A549 (cell line): ENCODE data around the gene XYLT1. TPM values are rescaled to one million over a fixed set of nuclear protein-coding genes. Genes with fewer than 3 reads are reported as not detected.

Source experiments
- ATAC-seq, 2 experiments: fragments of 200-7000 bp in 1 of 2; fragments of >200 bp in 1 of 2; cut with Nextera tagmentation in 1 of 2; cut with Tn5 transposase in 1 of 2; 3 replicates each; pipeline versions ENCODE4 v1.8.0 to v1.9.1; 2018 to 2020; ENCODE audit warnings: mild to moderate bottlenecking in 1 of 2, moderate library complexity in 1 of 2
- CTCF ChIA-PET: fragments of 300-600 bp; sonication (Branson Sonifier 250); formaldehyde crosslinking; extraction: SDS; loops from one replicate; lab custom pipeline; 2021; ENCODE audit warnings: antibody characterized with exemption, inconsistent platforms; lab: Yijun Ruan, JAX
- POLR2A ChIA-PET: fragments of 350-600 bp; formaldehyde crosslinking; extraction: SDS; loops from one replicate; lab custom pipeline; 2021; ENCODE audit warnings: antibody characterized with exemption, inconsistent platforms; lab: Yijun Ruan, JAX
- DNase-seq, 2 experiments: peaks; one replicate each; pipeline versions ENCODE4 v3.0.0 to v3.0.0-alpha.2; 2011 to 2016; ENCODE audit warnings: low read depth in 1 of 2, low spot score in 1 of 2
- FAIRE-seq: peaks from 2 replicates; lab custom pipeline; 2011; peaks lifted over from hg19 to GRCh38; lab: Jason Lieb, UNC
- H3K27ac ChIP-seq, 2 experiments: fragments of >200 bp; sonication (Bioruptor Twin); formaldehyde crosslinking; 3 replicates each; pipeline ENCODE4 v1.5.1; 2016 to 2017
- H3K4me1 ChIP-seq: fragments of >200 bp; sonication (Bioruptor Twin); formaldehyde crosslinking; 3 replicates; pipeline ENCODE4 v1.6.1; 2016
- H3K4me2 ChIP-seq: fragments of >200 bp; sonication (Bioruptor Twin); formaldehyde crosslinking; 3 replicates; pipeline ENCODE4 v1.6.1; 2016
- H3K4me3 ChIP-seq: fragments of >200 bp; sonication (Bioruptor Twin); formaldehyde crosslinking; 3 replicates; pipeline ENCODE4 v1.5.1; 2016
- H3K9me3 ChIP-seq: fragments of >200 bp; sonication (Bioruptor Twin); formaldehyde crosslinking; 3 replicates; pipeline ENCODE4 v1.6.1; 2016
- CBX2 ChIP-seq: fragments of 200-600 bp; sonication (generic); IDR thresholded peaks from 2 replicates; pipeline ENCODE4 v1.6.1; 2016; ENCODE audit warnings: low read depth, mild to moderate bottlenecking, borderline replicate concordance
- CHD2 ChIP-seq: fragments of 150-350 bp; IDR thresholded peaks from 2 replicates; pipeline ENCODE4 v1.6.1; 2014; ENCODE audit warnings: low read length; ENCODE audit not compliant: partially characterized antibody
- CTCF ChIP-seq: fragments of >200 bp; sonication (Bioruptor Twin); formaldehyde crosslinking; IDR thresholded peaks from 3 replicates; pipeline ENCODE4 v1.5.1; 2016
- EHMT2 ChIP-seq: fragments of 200-600 bp; sonication (generic); IDR thresholded peaks from 2 replicates; pipeline ENCODE4 v1.6.1; 2016; ENCODE audit warnings: antibody characterized with exemption, low read depth, mild to moderate bottlenecking, moderate library complexity
- HES2 ChIP-seq: fragments of >200 bp; sonication (Bioruptor Twin); formaldehyde crosslinking; IDR thresholded peaks from 2 replicates; pipeline ENCODE4 v1.6.1; 2016
- HOXA7 ChIP-seq: fragments of 250-450 bp; sonication (Bioruptor Pico); IDR thresholded peaks from 2 replicates; pipeline ENCODE4 v1.5.0; 2020; ENCODE audit warnings: mild to moderate bottlenecking, moderate library complexity
- HOXB13 ChIP-seq: fragments of 250-450 bp; sonication (Bioruptor Pico); IDR thresholded peaks from 2 replicates; pipeline ENCODE4 v1.5.0; 2020; ENCODE audit warnings: low read depth, mild to moderate bottlenecking, moderate library complexity
- HOXB5 ChIP-seq: fragments of 250-450 bp; sonication (Bioruptor Pico); IDR thresholded peaks from 2 replicates; pipeline ENCODE4 v1.5.0; 2020; ENCODE audit warnings: mild to moderate bottlenecking, moderate library complexity
- JUN ChIP-seq, 2 experiments: fragments of >200 bp; sonication (Bioruptor Twin); formaldehyde crosslinking; IDR thresholded peaks; 2 replicates in 1 of 2; 3 replicates in 1 of 2; pipeline ENCODE4 v1.6.1; 2016 to 2017
- KDM1A ChIP-seq: fragments of 200-600 bp; sonication (generic); IDR thresholded peaks from 2 replicates; pipeline ENCODE4 v1.6.1; 2016; ENCODE audit warnings: low read depth, mild to moderate bottlenecking
- KDM5A ChIP-seq: fragments of 200-600 bp; sonication (generic); IDR thresholded peaks from 2 replicates; pipeline ENCODE4 v1.6.1; 2016; ENCODE audit warnings: antibody characterized with exemption, mild to moderate bottlenecking
- NR3C1 ChIP-seq: fragments of >200 bp; sonication (Bioruptor Twin); formaldehyde crosslinking; IDR thresholded peaks from 3 replicates; pipeline ENCODE4 v1.6.1; 2017
- POLR2A ChIP-seq: IDR thresholded peaks from 2 replicates; pipeline ENCODE4 v1.6.1; 2012; ENCODE audit warnings: mild to moderate bottlenecking, low read length
- RAD21 ChIP-seq, 2 experiments: fragments of >200 bp in 1 of 2; sonication (Bioruptor Twin) in 1 of 2; formaldehyde crosslinking in 1 of 2; IDR thresholded peaks in 1 of 2; conservative IDR thresholded peaks in 1 of 2; 2 replicates in 1 of 2; 3 replicates in 1 of 2; pipeline ENCODE4 v1.6.1; 2012 to 2018; ENCODE audit warnings: inconsistent platforms in 1 of 2
- RARB ChIP-seq: fragments of 250-450 bp; sonication (Bioruptor Pico); IDR thresholded peaks from 2 replicates; pipeline ENCODE4 v1.8.0; 2021; ENCODE audit warnings: mild to moderate bottlenecking, moderate library complexity
- RCOR1 ChIP-seq: fragments of 150-350 bp; IDR thresholded peaks from 2 replicates; pipeline ENCODE4 v1.6.1; 2014; ENCODE audit warnings: antibody characterized with exemption, low read length, low read depth
- SREBF2 ChIP-seq: fragments of 450-650 bp; IDR thresholded peaks from 2 replicates; pipeline ENCODE4 v1.6.1; 2014; ENCODE audit warnings: mild to moderate bottlenecking, moderate library complexity
- TP53 ChIP-seq: fragments of 250-450 bp; sonication (Bioruptor Pico); IDR thresholded peaks from 2 replicates; pipeline ENCODE4 v1.5.0; 2021; ENCODE audit warnings: mild to moderate bottlenecking, moderate library complexity
- WGBS: methylation state at CpG from one replicate; pipeline ENCODE4 v1.1.6; 2017; ENCODE audit errors: missing lambda C conversion rate; 5-methylcytosine and 5-hydroxymethylcytosine counted together
- polyA plus RNA-seq, 4 experiments: library from polyadenylated mRNA; depleted of rRNA in 3 of 4; stranded (reverse); fragments of >200 nt; fragmentation: RNase III in 1 of 4; extraction: RNeasy Plus Mini Kit Qiagen cat#74134 plus additional on column Dnase treatment in 1 of 4; gene quantifications; 2 replicates in 3 of 4; 3 replicates in 1 of 4; pipeline ENCODE4 v1.2.3, GENCODE V29; 2011 to 2017
- TF ChIP-seq, protein P1 (sequence below): IDR thresholded peaks from 2 replicates; pipeline ENCODE4 v1.6.1; 2012

The XYLT1 gene
- polyA plus RNA-seq, 2 of the 4 experiments (the other 2 are of a cell fraction) = 0.78 to 0.88 TPM

DNA sequence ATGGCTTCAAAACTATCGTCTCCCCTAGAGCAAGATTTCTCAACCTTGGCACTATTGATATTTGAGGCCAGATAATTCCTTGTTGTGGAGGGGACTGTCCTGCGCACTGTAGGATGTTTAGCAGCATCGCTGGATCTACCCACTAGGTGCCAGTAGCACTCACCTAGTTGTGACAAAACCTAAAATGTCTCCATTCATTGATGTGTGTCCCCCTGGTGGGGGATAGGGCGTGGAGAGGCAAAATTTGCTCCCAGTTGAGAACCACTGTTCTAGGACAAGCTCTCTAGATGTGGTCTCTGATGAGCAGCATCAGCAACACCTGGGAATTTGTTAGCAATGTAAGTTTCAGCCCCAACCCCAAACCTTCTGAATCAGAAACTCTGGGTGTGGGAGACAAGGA is 259.0 kb downstream of the XYLT1 start:
- H3K4me1 ChIP-seq = no peaks in the 10 kb centered on the region
- peak in 1 of 2 experiments; percentile 8 for DNase-seq
- no peak overlapping the region for H3K4me3 ChIP-seq
- 16% methylated on average over 4 of the region's 4 CpGs for WGBS
- no peak overlapping the region for H3K4me2 ChIP-seq
- TF ChIP-seq RAD21 (conservative IDR thresholded peaks at IDR 0.05 in 1 of 2, IDR thresholded peaks at IDR 0.05 in 1 of 2) (peak in 1 of 2 experiments; percentile 14; a peak in 2 of 5 replicates), TP53 (CRISPR knock-in tag) (no peak), RARB (no peak), HOXB5 (CRISPR knock-in tag) (no peak), HOXB13 (no peak), HES2 (no peak), POLR2A (no peak)
- TF ChIP-seq, protein P1, sequence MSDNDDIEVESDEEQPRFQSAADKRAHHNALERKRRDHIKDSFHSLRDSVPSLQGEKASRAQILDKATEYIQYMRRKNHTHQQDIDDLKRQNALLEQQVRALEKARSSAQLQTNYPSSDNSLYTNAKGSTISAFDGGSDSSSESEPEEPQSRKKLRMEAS = no peak
- peak; percentile 38 to 50; a peak in 3 of 6 replicates for ATAC-seq
- no peak for FAIRE-seq
- POLR2A ChIA-PET = no interaction called here
- CTCF ChIA-PET = interaction anchor here (0.7 kb wide), 1 partner anchor 16 kb away, joined by 4 read pairs; no protein-coding TSS in a partner anchor
- peaks cover 11% of the 10 kb centered on the region; the same call in 1 of the 3 replicates for H3K9me3 ChIP-seq
- no peak overlapping the region for H3K27ac ChIP-seq

DNA sequence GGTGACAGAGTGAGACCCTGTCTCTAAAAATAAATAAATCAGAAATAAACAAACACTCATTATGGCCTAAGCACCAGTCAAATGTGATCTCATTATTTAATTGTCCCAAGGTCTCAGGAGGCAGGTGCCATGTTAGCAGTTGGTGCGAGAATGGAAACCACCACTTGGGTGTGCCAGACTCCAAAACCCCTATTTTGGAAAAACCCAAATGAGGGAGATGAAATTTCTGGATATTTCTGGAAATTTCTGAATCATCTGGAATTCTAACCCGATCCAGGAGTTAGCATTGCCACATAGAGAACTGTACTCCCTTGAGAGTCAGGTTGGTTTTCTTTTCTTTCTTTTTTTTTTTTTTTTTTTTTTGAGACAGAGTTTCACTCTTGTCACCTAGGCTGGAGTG is 264.0 kb downstream of the XYLT1 start:
- CTCF ChIA-PET = no interaction called here
- TF ChIP-seq SREBF2 (no peak), KDM5A (no peak), CHD2 (no peak), RARB (no peak), RCOR1 (no peak), NR3C1 (no peak), TP53 (CRISPR knock-in tag) (no peak), CTCF (no peak), HOXA7 (CRISPR knock-in tag) (no peak), EHMT2 (no peak), CBX2 (no peak), KDM1A (no peak)
- TF ChIP-seq, all 56 proteins: peak for 0
- 35% methylated on average over 2 of the region's 2 CpGs for WGBS
- no peak for DNase-seq
- no peak overlapping the region for H3K4me3 ChIP-seq
- H3K4me2 ChIP-seq = no peak overlapping the region
- no peak for FAIRE-seq
- no peaks in the 10 kb centered on the region for H3K4me1 ChIP-seq
- H3K27ac ChIP-seq = no peak overlapping the region
- ATAC-seq = no peak
- POLR2A ChIA-PET = no interaction called here
- no peaks in the 10 kb centered on the region for H3K9me3 ChIP-seq

GRCh38 chr16:17205279-17206211 is 265.2 kb downstream of the XYLT1 start:
- POLR2A ChIA-PET = no interaction called here
- no peak for ATAC-seq

More at GRCh38 chr16:17205279-17206211, 265.2 kb downstream of the XYLT1 start:
- Histone ChIP-seq H3K4me2 (no peak overlapping the region), H3K27ac (no peak overlapping the region), H3K4me3 (no peak overlapping the region), H3K4me1 (no peaks in the 10 kb centered on the region), H3K9me3 (no peaks in the 10 kb centered on the region)
- no peak for DNase-seq
- CTCF ChIA-PET = interaction anchor here (0.6 kb wide), 1 partner anchor 42 kb away, joined by 3 read pairs; no protein-coding TSS in a partner anchor
- no peak for FAIRE-seq
- no peak for TF ChIP-seq JUN (IDR thresholded peaks at IDR 0.05)
- WGBS = 27% methylated on average over 8 of the region's 8 CpGs
